Stimulated activated CD8-positive, alpha-beta memory T cell treated with anti-CD3 and anti-CD28 coated beads, Interleukin-15, amount 100 ng/mL, for 4 hours (primary cell): ENCODE measurements around the gene WIPF3.

Experiments
- DNase-seq, 2 donors: peaks; one replicate each; pipeline ENCODE4 v3.0.0-alpha.2; 2020; ENCODE audit warnings: low read depth in 2 of 2

Gene WIPF3

DNA sequence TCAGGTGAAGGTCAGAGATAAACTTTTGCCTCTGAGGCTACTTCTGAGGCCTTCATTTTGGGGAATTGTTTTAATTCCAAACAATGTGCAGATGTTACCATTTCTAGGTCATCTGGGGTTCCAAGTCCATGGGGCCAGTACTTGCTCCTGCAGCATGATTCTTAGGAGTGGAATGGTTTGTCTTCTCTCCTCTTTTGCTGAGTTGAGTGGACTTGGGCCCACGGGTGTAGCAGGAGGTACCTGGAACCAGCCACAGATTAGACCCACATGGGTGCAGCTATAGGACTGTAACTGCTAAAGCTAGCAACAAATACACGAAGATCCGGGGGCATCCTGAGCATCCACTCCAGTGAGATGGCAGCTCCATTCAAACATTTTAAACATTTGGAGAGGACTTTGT is 41.6 kb downstream of the WIPF3 start:
- DNase-seq, result no peak

DNA sequence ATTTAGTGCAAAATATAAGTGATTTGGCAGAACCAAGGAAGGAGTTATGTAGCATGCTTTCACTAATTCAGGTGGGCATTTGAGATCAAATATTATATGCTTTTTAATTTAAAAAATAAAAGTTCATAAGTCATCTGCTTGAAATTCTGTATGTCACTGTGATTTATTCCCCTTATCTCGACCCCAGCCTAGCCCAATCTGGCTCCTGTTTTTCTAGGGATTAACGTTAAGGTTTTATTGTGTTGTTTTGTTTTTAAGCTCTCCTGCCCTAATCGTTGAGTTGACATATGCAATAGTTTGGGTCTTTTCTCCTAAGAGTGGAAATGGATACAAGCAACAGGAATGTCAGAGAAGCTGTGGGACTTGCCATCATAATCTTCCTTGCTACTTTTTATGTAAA is 42.6 kb downstream of the WIPF3 start:
- no peak for DNase-seq

DNA sequence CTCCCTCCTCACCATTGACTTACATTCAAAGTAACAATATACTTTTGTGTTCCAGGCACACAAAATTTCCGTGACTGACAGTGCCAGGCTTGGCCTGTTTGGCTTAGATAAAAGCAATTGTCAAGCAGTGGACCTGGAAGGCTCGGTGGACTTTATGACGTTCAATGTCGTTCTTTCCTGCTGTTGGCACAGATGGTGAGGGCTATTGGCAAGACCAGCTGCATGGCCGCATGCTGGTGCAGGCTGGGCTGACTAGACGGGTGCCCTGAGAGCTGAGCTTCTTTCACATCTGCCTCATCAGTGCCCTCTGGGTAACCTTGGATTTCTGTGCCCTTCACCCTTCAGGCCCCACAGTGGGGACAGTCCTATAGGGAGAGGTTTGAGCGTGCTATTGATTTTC is 45.2 kb downstream of the WIPF3 start:
- no peak for DNase-seq

DNA sequence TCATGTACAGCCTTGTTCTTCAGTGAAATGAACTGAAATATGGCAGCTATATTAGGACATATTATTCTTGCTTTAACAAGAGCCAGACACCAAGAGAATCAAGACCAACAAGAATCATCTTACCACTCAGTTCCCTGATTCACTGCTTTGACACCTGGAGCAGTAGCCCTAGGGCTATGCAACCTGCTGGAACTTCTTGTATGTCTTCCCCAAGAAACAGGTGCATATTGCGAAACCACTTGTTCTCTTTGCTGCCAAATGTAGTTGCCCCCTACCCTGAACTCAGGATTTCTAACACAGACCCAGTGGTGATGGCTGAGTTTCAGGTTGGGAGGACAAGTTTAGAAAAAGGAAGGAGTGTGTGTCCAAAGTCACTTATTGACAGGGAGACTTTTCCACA is 46.1 kb downstream of the WIPF3 start:
- no peak for DNase-seq

DNA sequence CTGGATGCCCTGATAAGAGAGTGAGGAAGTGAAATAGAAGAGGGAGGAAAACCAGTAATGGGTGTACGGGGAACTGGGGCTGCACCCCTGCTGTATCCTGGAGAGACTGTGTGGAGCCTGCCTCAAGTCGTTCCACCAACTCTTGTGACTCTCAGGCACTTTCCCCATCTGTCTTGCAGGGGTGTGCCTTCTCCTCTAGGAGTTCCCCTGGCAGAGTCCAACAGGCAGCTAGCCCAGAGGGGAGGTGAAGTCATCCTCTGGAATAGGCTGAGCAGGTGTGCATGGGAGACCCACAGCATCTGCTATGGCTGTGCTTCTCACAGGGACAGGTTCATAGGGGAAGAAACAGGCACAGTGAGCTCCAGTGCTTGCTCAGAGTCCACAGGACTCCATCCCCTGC is 46.8 kb downstream of the WIPF3 start:
- DNase-seq, result no peak

DNA sequence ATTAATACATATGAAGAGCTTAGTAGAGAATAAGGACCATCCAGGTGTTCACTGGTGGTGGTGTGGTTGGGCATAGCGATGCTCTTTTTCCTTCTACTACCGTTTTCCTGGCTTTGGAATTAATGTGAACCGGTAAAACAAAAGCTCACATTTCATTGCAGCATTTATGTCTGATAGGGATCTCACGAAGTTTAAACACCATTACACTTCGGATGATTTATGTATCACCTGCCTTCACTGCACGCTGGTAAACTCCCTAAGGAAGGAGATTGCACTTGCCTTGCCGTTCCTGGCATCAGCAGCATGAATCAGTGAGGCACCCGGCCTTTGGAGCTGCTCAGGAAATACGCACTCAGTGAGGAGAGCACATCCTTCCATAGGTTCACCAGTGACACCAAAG is 47.5 kb downstream of the WIPF3 start:
- no peak for DNase-seq

DNA sequence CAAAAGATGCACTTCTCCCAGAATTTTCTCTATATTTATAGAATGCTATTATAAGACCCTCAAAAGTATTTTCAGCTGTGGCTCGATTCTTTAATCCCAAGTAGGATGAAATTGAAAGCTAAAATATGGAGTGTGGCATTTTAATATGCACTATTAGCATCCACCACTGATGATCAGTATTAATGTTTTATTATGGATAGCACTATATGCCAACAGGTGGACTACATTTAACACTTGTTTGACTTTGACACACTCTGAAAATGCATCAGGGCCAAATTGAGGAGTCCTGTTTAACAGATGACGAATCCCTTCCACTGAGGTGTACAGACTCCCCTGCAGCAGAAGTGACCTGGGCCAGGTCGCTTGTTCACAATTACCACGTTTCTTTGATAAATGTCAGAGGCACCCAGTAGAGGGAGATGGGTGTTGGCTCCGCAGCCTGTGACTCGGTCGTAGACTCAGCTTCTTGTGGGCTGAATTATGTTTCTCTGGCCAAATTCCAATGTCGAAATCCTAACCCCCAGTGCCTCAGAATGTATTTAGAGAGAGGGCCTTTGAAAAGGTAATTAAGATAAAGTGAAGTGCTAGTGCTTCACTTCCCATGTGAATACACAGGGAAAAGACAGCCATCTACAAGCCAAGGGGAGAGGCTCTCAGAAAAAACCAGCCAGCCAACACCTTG is 48.1 kb downstream of the WIPF3 start:
- no peak for DNase-seq

DNA sequence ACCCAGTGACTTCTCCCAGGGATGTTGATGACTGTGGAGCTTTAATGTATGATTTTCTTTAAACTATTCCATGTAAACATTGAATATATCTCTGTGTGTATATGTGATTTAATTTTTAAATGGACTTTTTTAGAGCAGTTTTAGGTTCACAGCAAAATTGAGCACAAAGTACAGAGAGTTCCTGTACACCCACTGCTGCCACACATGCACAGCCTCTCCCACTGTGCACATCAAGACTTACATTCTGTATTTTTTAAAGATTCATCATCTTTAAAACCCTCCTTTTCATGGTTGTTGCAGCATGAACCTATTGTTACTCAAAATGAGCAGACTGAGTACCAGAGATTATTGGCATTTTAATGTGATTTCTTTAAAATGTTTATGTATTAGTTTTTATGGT is 51.3 kb downstream of the WIPF3 start:
- DNase-seq, result no peak

DNA sequence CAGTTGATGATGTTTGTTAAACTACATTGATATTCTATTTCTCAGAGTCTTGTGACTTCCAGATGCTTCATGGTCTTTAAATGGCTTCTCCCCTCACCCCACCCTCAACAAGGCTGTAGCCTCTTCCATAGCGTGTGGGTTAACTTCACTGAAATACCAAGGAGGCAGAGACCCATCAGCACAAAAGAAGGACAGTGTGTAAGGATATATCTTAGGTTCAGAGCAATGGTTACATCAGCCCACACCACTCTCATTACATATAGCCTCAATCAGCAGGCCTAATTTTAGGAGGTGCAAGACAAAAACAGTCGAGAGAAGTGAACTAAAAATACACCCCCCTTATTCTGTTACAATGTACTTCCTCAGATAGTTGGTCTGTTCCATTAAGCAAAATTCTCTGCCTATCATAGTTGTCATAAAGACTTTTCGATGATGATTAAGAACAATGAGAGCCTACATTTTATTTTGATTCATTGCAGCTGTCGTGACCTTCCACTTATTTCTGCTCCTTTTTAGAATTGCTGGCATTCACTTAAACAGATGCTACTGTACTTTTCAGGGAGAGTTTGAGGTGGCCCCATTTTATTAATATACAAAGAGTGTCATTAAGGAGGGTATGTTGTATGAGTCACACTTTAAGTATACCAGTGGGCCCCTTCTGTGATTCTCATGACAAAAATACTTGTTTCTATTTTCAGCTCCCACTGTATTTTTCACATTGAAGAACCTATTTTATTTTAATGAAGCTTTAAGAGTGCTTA is 52.1 kb downstream of the WIPF3 start:
- no peak for DNase-seq

DNA sequence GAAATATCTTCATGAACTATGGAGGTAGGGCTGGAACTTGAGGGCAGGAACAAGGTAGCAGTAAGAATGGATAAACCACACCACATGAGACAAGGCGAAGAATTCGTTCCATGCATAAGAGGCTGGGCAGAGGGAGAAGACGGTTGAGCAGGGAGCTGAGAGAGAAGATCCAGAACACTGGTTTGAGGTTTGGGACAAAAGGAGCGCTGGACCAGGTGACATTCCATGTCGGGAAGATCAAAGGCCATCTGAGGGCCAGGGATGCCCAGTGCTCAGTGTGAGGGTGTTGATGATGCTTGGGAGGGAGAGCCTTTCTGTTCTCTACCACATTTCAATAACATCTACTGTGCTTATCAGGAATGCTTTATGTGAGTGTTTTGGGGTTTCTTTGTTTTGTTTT is 52.8 kb downstream of the WIPF3 start:
- no peak for DNase-seq

DNA sequence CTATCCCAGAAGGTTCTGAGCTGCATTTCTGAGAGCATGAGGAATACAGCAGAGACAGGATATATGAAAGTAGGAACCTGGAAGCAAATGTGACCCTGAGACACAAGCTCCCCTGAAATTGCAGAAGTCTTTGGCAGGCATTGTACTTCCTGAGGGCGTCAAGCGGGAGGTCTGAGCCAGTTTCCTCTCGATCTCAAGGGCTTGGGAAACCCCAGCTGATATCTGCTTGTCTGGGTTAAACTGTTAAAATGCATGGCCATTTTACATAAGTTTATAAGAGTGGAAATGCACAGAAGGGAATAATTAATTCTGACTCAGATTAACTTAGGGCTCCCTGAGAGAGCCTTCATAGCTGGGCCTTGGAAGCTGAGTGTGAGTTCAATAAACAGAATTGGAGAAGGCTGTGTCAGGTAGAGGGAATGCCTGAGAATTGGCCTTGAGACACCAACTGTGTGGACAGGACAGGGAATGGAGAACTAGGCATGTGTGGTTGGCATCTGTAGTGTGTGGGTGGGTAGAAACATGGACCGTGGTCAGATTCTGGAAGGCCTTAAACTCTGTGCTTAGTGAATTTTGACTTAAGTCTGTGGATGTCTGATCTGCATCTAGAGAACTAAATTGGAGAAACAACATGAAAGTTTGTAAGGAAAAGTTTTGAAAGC is 53.3 kb downstream of the WIPF3 start:
- DNase-seq, result no peak

DNA sequence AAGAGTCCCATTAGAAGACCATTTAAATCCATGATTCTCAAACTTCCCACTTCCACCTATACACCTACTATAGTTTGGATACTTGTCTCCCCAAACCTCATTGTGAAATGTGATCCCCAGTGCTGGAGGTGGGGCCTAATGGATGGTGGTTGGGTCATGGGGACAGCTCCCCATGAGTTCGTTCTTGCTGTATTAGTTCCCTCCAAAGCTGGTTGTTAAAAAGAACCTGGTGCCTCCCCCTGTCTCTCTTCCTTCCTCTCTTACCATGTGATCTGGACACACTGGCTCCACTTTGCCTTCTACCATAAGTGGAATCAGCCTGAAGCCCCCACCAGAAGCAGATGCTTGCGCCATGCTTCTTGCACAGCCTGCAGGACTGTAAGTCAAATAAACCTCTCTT is 53.9 kb downstream of the WIPF3 start:
- DNase-seq, result no peak

DNA sequence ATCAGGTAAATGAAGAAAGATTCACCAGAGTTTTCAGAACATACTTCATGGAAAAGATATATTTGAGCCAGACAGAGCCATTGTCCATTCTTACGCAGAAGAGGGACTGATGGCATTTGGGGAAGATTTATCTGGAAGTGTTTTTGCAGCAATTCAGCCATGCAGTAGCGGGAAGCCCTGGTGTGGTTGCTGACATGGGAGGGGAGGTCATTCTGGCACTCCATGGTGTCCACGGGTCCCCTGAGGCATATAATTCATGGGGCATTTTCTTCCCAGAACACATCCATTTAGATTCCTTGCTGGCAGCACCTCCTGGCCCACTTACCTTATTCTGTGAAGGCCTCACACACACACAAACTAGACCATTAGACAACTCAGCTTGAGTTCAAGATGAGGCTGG is 55.6 kb downstream of the WIPF3 start:
- DNase-seq, result no peak

DNA sequence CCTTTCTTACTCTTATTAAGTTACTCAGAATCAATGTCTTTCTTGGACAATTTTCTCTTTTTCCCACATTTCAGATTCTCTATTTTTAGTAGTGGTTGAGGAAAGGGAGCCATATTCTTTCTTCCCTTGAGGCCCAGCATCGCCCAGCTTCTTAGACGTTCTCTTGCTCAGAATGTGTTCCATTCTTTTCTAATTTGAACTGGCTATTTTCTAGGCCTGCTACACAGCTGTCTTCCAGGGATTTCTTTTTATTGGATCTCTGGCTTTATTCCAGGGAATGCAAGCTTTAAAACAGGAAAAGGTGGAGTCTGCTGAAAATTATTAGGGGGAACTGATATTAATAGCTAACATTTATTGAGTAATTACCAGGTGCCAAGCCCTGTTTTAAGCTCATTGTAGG is 58.3 kb downstream of the WIPF3 start:
- no peak for DNase-seq

DNA sequence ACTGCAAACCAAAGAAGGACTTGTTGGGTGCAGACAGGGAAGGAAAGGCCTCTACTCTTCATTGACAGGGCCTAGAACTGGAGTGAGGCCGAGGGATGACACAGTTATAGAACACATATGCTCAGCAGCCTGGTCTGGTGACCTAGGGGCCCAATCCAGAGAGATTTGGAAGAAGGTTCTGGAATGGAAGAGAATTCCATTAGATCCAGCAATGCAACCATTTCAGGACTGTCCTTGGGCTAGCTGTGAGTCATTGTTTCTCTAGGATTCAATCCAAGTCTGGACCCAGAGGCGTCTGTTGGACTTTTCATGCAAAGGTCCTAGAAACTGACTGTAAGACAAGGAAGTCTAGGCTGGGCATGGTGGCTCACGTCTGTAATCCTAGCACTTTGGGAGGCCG is 59.2 kb downstream of the WIPF3 start:
- no peak for DNase-seq

DNA sequence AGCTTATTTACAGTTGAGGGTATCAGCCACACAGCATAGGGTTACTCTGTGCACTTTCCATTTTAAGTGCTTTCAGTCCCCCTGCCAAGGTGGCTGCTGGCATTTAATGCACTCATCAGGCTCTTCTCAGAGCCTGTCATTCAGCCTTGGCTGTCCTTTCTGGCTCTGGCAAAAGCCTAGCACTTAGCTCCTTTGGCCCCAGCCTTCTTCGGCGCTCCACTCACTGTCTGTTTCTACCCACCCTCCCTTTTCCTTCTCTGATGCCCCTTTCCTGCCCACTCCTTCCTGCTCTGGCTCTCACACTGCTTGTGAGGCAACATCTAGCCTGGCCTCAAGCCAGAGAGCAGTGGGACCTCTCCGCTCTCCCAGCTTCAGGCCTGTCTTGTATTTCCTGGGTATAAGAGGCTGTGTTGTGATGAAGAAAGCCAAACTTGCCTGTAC is 60.2 kb downstream of the WIPF3 start:
- no peak for DNase-seq

DNA sequence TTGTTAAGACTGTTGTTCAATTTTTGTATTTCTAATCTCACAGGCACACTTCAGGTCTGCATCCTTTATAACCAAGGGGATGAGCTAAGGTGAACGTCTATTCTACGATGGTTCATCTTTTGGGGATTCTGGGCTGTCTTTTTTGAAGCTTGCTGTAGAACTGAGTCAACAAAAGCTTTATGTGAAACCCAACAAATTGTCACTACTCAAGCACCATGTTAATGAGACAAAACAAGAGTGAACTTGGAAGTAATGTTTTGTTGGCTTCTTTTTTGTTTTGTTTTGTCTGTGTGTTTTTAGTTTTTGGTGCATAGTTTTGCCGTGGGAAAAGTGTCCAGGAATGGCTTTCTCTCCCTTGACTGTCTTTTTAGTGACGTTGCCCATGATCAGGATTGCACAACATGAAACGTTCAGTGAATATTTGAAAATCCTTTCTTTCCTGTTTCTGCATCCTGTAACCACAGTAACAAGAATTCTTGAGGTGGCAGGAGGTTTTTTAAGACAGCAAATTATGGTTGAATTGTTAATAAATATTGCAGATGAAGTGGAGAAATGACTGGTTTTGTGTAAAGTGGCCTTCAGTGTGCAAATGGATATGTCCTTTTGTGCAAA is 65.6 kb downstream of the WIPF3 start:
- DNase-seq, result no peak

DNA sequence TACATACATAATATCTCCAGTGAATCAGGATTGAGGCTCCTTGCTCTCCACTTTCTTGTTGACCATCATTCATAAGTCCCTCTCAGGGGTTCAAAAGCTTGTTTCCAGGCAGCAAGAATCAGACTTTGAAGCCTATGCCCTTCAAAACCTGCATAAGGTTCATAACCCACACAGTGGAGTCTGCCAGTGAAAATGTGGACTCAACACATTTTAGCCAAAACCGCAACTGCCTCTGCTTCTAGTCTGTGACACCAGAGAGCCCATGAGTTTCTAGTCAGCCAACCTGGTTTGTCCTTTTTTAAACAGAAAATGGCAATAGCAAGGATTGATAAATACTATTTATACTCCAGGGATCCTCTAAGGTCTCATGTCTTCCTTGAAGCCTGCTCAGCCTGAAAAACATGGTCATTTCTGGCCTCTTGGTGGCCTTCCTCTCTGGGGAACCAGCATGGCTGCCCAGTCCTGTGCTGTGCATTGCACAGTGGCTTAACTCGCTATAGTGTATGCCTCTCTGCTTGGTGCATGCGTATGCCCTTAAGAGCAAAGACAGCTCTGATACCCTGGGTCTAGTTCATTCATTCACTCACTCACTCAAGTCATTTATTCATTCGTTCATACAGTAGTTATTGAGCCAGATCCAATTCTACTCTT is 67.5 kb downstream of the WIPF3 start:
- no peak for DNase-seq

DNA sequence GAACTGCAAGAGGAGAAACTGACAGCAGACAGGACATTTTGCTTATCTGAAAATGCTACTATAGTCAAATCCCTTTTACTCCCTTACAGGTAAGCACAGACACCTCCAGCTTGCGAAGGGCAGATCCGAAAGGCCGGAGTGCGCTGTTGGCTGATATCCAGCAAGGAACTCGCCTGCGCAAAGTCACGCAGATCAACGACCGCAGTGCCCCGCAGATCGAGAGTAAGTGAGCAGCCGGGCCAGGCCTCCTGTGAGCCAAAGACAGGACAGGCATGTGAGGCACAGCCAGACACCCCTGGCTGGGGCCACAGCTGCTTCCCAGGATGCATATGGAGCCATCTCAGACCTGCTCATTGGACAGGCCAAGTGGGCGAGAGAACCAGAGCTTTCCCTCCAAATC is 69.4 kb downstream of the WIPF3 start:
- DNase-seq, result no peak

DNA sequence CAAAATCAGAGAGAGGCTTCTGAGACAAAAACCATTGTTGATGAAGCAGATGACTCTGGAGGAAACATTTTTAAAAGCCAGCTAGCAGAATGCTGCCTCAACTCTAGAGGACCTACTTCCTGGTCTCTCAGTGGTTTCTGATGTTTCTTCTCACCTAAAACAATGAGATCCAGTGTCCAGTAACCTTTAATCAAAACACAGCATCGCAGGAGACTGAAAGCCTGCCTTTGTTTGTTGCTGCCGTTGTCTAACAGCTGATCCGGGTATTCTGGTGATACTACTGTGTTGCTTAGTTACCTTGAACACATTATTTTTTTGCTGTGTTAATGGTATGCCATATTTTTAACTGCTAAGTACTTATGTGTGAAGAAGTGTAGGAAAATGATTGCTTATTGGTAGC is 70.9 kb downstream of the WIPF3 start:
- DNase-seq, result no peak

DNA sequence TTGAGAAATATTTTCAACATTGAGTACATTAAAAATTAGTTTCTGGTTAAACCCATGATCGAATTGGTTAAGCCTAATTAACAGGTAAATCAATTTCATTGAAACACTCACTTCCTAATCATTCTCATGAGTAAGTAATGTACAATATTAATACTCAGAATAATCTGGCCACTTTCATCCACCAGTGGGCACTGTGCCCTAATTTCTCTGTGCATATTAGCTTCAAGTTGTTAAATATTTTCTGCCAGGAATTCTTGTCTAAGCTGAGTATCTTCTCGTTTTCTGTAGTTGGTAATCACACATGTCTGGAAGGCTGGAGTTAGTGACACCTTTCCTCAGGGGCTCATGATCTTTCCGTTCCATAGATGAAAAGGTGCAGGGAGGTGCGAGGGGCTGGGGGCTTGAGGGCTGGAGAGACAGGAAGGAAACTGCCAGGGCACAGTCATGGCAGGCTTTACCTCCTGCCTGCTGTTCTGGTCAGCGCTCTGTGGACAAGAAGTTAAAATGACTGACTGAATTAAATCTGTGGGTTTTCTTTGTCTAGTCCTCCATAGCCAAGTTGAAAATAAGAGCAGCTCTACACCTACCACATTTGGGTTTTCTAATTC is 71.9 kb downstream of the WIPF3 start:
- DNase-seq, result no peak

DNA sequence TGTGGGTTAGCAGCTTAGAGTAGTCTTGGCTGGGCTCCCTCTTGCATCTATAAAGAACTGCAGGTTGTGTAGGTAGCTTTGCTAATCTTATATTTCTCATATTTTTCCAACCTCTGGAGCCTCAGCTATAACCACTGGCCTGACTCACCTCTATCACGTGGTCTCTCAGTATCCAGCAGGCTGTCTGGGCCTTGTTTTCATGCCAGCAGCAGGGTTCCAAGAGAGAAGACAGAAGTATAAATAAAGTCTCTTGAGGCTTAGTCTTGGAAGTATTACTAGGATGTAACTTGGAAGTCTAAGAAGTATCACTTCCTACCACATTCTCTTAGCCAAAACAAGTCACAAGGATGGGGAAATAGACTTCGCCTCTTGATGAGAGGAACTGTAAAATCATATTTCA is 73.3 kb downstream of the WIPF3 start:
- DNase-seq, result no peak
